Liver (tissue), 9 donors: ENCODE data around the gene CYCS. TPM values are rescaled to one million over a fixed set of nuclear protein-coding genes. Genes with fewer than 3 reads are reported as not detected.

Source experiments
- DNase-seq: peaks from one replicate; pipeline ENCODE4 v3.0.0-alpha.2; 2017; ENCODE audit warnings: low spot score
- H3K27ac ChIP-seq, 2 donors: one replicate each; pipeline ENCODE4 v1.7.0; 2013; ENCODE audit warnings: inconsistent platforms in 2 of 2, low read length in 2 of 2, control low read depth in 1 of 2, low read depth in 1 of 2, mild to moderate bottlenecking in 1 of 2
- H3K27me3 ChIP-seq, 4 donors: one replicate each; pipeline versions ENCODE4 v1.6.1 to v1.7.0; 2013; ENCODE audit warnings: low read length in 3 of 4, inconsistent platforms in 1 of 4, mild to moderate bottlenecking in 1 of 4, moderate library complexity in 1 of 4; ENCODE audit not compliant: control insufficient read depth in 4 of 4, insufficient read depth in 4 of 4
- H3K36me3 ChIP-seq, 4 donors: one replicate each; pipeline versions ENCODE4 v1.6.1 to v1.7.0; 2013; ENCODE audit warnings: low read length in 3 of 4, mild to moderate bottlenecking in 3 of 4, low read depth in 1 of 4, moderate library complexity in 1 of 4; ENCODE audit not compliant: control insufficient read depth in 4 of 4, insufficient read depth in 3 of 4
- H3K4me1 ChIP-seq, 4 donors: one replicate each; pipeline versions ENCODE4 v1.6.1 to v1.7.0; 2013; ENCODE audit warnings: low read length in 3 of 4, mild to moderate bottlenecking in 3 of 4, moderate library complexity in 1 of 4; ENCODE audit not compliant: control insufficient read depth in 4 of 4, insufficient read depth in 4 of 4
- H3K4me3 ChIP-seq, 3 donors: one replicate each; pipeline versions ENCODE4 v1.6.1 to v1.7.0; 2013; ENCODE audit warnings: low read length in 3 of 3, control low read depth in 1 of 3, low read depth in 1 of 3, mild to moderate bottlenecking in 1 of 3
- H3K9ac ChIP-seq, 2 donors: one replicate each; pipeline ENCODE4 v1.7.0; 2013; ENCODE audit warnings: low read length in 2 of 2, mild to moderate bottlenecking in 2 of 2, moderate library complexity in 2 of 2, control low read depth in 1 of 2, low read depth in 1 of 2
- H3K9me3 ChIP-seq, 4 donors: one replicate each; pipeline versions ENCODE4 v1.6.1 to v1.7.0; 2013; ENCODE audit warnings: low read length in 3 of 4; ENCODE audit not compliant: control insufficient read depth in 4 of 4
- EGR1 ChIP-seq, 2 donors: IDR thresholded peaks; 2 replicates each; pipeline ENCODE4 v1.6.1; 2016 to 2018; ENCODE audit warnings: antibody characterized with exemption in 2 of 2, low read depth in 2 of 2
- FOXA1 ChIP-seq: IDR thresholded peaks from 2 replicates; pipeline ENCODE4 v1.6.1; 2016; ENCODE audit warnings: antibody characterized with exemption
- FOXA2 ChIP-seq: IDR thresholded peaks from 2 replicates; pipeline ENCODE4 v1.6.1; 2016; ENCODE audit warnings: antibody characterized with exemption
- HNF4A ChIP-seq, 2 donors: conservative IDR thresholded peaks; 2 replicates each; pipeline ENCODE4 v1.6.1; 2016; ENCODE audit warnings: antibody characterized with exemption in 2 of 2, mild to moderate bottlenecking in 2 of 2
- HNF4G ChIP-seq: IDR thresholded peaks from 2 replicates; pipeline ENCODE4 v1.6.1; 2016; ENCODE audit warnings: antibody characterized with exemption
- JUND ChIP-seq, 2 donors: IDR thresholded peaks; 2 replicates each; pipeline ENCODE4 v1.6.1; 2016; ENCODE audit warnings: antibody characterized with exemption in 2 of 2
- NR2F2 ChIP-seq: IDR thresholded peaks from 2 replicates; pipeline ENCODE4 v1.6.1; 2016; ENCODE audit warnings: antibody characterized with exemption
- RAD21 ChIP-seq, 2 donors: IDR thresholded peaks; 2 replicates each; pipeline ENCODE4 v1.6.1; 2016; ENCODE audit warnings: antibody characterized with exemption in 2 of 2, mild to moderate bottlenecking in 2 of 2
- RXRA ChIP-seq, 2 donors: IDR thresholded peaks; 2 replicates each; pipeline ENCODE4 v1.6.1; 2017 to 2018; ENCODE audit warnings: antibody characterized with exemption in 2 of 2, mild to moderate bottlenecking in 1 of 2
- SP1 ChIP-seq: IDR thresholded peaks from 2 replicates; pipeline ENCODE4 v1.6.1; 2018; ENCODE audit warnings: antibody characterized with exemption, mild to moderate bottlenecking
- TAF1 ChIP-seq: conservative IDR thresholded peaks from 2 replicates; pipeline ENCODE4 v1.6.1; 2016; ENCODE audit warnings: antibody characterized with exemption, mild to moderate bottlenecking
- YY1 ChIP-seq: IDR thresholded peaks from 2 replicates; pipeline ENCODE4 v1.6.1; 2016; ENCODE audit warnings: antibody characterized with exemption, mild to moderate bottlenecking
- WGBS: extraction: QIAGEN DNeasy Blood & Tissue Kit; methylation state at CpG from one replicate; pipeline ENCODE4 v1.1.7; 2013; 5-methylcytosine and 5-hydroxymethylcytosine counted together
- polyA plus RNA-seq, 2 donors: library from polyadenylated mRNA; stranded (reverse) in 1 of 2; unstranded in 1 of 2; fragments of 200-250 nt in 1 of 2; fragments of >200 nt in 1 of 2; fragmentation: Nextera tagmentation in 1 of 2; extraction: Ambion mirVana in 1 of 2; gene quantifications; one replicate each; pipeline versions ENCODE4 v1.2.1 to v1.2.3, GENCODE V29; 2013 to 2015
- total RNA-seq, 2 donors: library from RNA; depleted of rRNA; stranded (reverse); fragments of >200 nt; gene quantifications; one replicate each; pipeline ENCODE4 v1.2.3, GENCODE V29; 2014
- TF ChIP-seq, protein P1 (sequence below): IDR thresholded peaks from 2 replicates; pipeline ENCODE4 v1.6.1; 2016; ENCODE audit warnings: antibody characterized with exemption
- TF ChIP-seq, protein P2 (sequence below): IDR thresholded peaks from 2 replicates; pipeline ENCODE4 v1.6.1; 2016; ENCODE audit warnings: antibody characterized with exemption
- TF ChIP-seq, protein P3 (sequence below): IDR thresholded peaks from 2 replicates; pipeline ENCODE4 v1.6.1; 2016; ENCODE audit warnings: antibody characterized with exemption, mild to moderate bottlenecking
- TF ChIP-seq, protein P4 (sequence below): fragments of 150-350 bp; IDR thresholded peaks from 2 replicates; pipeline ENCODE4 v1.5.1; 2017; ENCODE audit warnings: improper control_type of control experiment, low read depth, low read length; ENCODE audit not compliant: missing input control
- TF ChIP-seq, protein P5 (sequence below): IDR thresholded peaks from 2 replicates; pipeline ENCODE4 v1.6.1; 2016; ENCODE audit warnings: antibody characterized with exemption
- donor health status: healthy.
- donor health status: healthy.
- donor health status: healthy.
- donor health status: healthy.
- donor health status: healthy.

The CYCS gene
- total and polyA plus RNA-seq, 4 donors, result 23.1 to 74.3 (median 42.4) TPM

DNA sequence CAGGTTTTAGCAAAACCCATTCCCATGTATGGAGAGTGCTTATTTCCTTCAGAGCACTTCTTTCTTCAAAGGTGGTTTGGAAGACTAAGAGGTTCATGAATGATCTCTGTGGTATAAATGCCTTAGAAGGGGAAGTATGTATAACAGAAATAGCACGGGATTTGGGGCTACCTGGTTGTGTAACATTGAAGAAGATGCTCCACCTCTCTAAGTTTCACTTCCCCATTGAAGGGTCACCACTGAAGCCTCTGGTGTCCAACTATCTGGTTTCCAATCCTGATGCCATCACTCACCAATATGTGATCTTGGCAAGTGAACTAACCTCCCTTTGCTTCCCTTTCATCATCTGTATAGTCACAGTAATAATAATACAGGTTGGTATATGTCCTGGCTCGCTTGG, 37.2 kb downstream of the CYCS start:
- TF ChIP-seq HNF4A (conservative IDR thresholded peaks at IDR 0.05), result no peak
- no peak for TF ChIP-seq TAF1
- TF ChIP-seq YY1, result no peak
- TF ChIP-seq JUND (IDR thresholded peaks at IDR 0.05), result no peak
- TF ChIP-seq, protein P1, sequence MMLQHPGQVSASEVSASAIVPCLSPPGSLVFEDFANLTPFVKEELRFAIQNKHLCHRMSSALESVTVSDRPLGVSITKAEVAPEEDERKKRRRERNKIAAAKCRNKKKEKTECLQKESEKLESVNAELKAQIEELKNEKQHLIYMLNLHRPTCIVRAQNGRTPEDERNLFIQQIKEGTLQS, result no peak
- TF ChIP-seq, protein P2, sequence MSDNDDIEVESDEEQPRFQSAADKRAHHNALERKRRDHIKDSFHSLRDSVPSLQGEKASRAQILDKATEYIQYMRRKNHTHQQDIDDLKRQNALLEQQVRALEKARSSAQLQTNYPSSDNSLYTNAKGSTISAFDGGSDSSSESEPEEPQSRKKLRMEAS, result no peak
- TF ChIP-seq, protein P3, sequence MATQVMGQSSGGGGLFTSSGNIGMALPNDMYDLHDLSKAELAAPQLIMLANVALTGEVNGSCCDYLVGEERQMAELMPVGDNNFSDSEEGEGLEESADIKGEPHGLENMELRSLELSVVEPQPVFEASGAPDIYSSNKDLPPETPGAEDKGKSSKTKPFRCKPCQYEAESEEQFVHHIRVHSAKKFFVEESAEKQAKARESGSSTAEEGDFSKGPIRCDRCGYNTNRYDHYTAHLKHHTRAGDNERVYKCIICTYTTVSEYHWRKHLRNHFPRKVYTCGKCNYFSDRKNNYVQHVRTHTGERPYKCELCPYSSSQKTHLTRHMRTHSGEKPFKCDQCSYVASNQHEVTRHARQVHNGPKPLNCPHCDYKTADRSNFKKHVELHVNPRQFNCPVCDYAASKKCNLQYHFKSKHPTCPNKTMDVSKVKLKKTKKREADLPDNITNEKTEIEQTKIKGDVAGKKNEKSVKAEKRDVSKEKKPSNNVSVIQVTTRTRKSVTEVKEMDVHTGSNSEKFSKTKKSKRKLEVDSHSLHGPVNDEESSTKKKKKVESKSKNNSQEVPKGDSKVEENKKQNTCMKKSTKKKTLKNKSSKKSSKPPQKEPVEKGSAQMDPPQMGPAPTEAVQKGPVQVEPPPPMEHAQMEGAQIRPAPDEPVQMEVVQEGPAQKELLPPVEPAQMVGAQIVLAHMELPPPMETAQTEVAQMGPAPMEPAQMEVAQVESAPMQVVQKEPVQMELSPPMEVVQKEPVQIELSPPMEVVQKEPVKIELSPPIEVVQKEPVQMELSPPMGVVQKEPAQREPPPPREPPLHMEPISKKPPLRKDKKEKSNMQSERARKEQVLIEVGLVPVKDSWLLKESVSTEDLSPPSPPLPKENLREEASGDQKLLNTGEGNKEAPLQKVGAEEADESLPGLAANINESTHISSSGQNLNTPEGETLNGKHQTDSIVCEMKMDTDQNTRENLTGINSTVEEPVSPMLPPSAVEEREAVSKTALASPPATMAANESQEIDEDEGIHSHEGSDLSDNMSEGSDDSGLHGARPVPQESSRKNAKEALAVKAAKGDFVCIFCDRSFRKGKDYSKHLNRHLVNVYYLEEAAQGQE, result no peak
- no peak for TF ChIP-seq FOXA1
- TF ChIP-seq RAD21 (IDR thresholded peaks at IDR 0.05), result no peak
- TF ChIP-seq FOXA2, result no peak
- no peak for TF ChIP-seq RXRA (IDR thresholded peaks at IDR 0.05)
- TF ChIP-seq, protein P4, sequence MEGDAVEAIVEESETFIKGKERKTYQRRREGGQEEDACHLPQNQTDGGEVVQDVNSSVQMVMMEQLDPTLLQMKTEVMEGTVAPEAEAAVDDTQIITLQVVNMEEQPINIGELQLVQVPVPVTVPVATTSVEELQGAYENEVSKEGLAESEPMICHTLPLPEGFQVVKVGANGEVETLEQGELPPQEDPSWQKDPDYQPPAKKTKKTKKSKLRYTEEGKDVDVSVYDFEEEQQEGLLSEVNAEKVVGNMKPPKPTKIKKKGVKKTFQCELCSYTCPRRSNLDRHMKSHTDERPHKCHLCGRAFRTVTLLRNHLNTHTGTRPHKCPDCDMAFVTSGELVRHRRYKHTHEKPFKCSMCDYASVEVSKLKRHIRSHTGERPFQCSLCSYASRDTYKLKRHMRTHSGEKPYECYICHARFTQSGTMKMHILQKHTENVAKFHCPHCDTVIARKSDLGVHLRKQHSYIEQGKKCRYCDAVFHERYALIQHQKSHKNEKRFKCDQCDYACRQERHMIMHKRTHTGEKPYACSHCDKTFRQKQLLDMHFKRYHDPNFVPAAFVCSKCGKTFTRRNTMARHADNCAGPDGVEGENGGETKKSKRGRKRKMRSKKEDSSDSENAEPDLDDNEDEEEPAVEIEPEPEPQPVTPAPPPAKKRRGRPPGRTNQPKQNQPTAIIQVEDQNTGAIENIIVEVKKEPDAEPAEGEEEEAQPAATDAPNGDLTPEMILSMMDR, result no peak
- TF ChIP-seq, protein P5, sequence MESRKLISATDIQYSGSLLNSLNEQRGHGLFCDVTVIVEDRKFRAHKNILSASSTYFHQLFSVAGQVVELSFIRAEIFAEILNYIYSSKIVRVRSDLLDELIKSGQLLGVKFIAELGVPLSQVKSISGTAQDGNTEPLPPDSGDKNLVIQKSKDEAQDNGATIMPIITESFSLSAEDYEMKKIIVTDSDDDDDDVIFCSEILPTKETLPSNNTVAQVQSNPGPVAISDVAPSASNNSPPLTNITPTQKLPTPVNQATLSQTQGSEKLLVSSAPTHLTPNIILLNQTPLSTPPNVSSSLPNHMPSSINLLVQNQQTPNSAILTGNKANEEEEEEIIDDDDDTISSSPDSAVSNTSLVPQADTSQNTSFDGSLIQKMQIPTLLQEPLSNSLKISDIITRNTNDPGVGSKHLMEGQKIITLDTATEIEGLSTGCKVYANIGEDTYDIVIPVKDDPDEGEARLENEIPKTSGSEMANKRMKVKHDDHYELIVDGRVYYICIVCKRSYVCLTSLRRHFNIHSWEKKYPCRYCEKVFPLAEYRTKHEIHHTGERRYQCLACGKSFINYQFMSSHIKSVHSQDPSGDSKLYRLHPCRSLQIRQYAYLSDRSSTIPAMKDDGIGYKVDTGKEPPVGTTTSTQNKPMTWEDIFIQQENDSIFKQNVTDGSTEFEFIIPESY, result no peak
- TF ChIP-seq SP1, result no peak
- no peak for TF ChIP-seq EGR1 (IDR thresholded peaks at IDR 0.05; ENCODE audit: low read depth in 2 of 2)
- no peak for TF ChIP-seq HNF4G
- no peak for TF ChIP-seq NR2F2
- 80% methylated on average over 2 of the region's 2 CpGs for WGBS
- no peak for DNase-seq
- no peak overlapping the region for H3K27ac ChIP-seq
- H3K4me1 ChIP-seq, result no peaks in the 10 kb centered on the region
- peaks cover 0 to 6% (median 0%) of the 10 kb centered on the region in 4 donors for H3K27me3 ChIP-seq
- H3K36me3 ChIP-seq, result no peaks in the 10 kb centered on the region
- H3K9me3 ChIP-seq, result no peaks in the 10 kb centered on the region
- H3K4me3 ChIP-seq, result no peak overlapping the region
- no peak overlapping the region for H3K9ac ChIP-seq

DNA sequence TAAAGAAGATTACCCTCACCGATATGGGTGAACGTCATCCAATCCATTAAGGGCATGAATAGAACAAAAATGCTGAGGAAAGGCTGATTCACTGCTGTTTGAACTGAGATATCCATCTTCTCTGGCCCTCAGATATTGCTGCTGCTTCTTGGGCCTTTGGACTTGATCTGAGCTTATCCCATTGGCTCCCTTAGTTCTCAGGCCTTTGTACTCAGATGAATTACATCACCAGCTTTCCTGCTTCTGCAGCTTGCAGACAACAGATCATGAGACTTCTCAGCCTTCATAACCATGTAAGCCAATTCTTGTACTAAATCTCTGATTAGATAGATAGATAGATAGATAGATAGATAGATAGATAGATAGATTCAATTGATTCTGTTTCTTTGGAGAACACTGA, 40.2 kb downstream of the CYCS start:
- no peak overlapping the region for H3K4me3 ChIP-seq
- H3K27ac ChIP-seq, result no peak overlapping the region
- no peaks in the 10 kb centered on the region for H3K4me1 ChIP-seq
- H3K36me3 ChIP-seq, result no peaks in the 10 kb centered on the region
- H3K9me3 ChIP-seq, result no peaks in the 10 kb centered on the region
- TF ChIP-seq YY1, result no peak
- TF ChIP-seq, protein P1, result no peak
- no peak for TF ChIP-seq HNF4A (conservative IDR thresholded peaks at IDR 0.05)
- TF ChIP-seq, protein P3, result no peak
- TF ChIP-seq HNF4G, result no peak
- no peak for TF ChIP-seq EGR1 (IDR thresholded peaks at IDR 0.05; ENCODE audit: low read depth in 2 of 2)
- TF ChIP-seq FOXA2, result no peak
- no peak for TF ChIP-seq RXRA (IDR thresholded peaks at IDR 0.05)
- TF ChIP-seq NR2F2, result no peak
- WGBS, result 98% methylated on average over 2 of the region's 2 CpGs
- no peak overlapping the region for H3K9ac ChIP-seq
- no peak for DNase-seq
- H3K27me3 ChIP-seq, result peaks cover 0 to 6% (median 0%) of the 10 kb centered on the region in 4 donors
